Prostate gland (tissue), 2 donors: ENCODE data around the gene CFAP210. TPM values are rescaled to one million over a fixed set of nuclear protein-coding genes. Genes with fewer than 3 reads are reported as not detected.
"Not testable (repeated sequence)": the region's sequence is repeated elsewhere in the genome, so short reads cannot be mapped to it uniquely, and the experiment has no call there.

Experiments
- DNase-seq: peaks from one replicate; pipeline ENCODE4 v3.0.0-alpha.2; 2019; ENCODE audit warnings: low spot score
- H3K27ac ChIP-seq, 2 donors: fragments of 200-600 bp; sonication (generic); 2 replicates each; pipeline ENCODE4 v1.5.1; 2017 to 2019
- H3K27me3 ChIP-seq: fragments of 200-600 bp; sonication (generic); replicated peaks from 2 replicates; pipeline ENCODE4 v1.5.1; 2019; ENCODE audit not compliant: insufficient read depth
- H3K36me3 ChIP-seq, 2 donors: fragments of 200-600 bp; sonication (generic); 1 replicate in 1 of 2; 2 replicates in 1 of 2; pipeline versions ENCODE4 v1.5.1 to v1.8.1; 2017 to 2019
- H3K4me1 ChIP-seq: fragments of 200-600 bp; sonication (generic); replicated peaks from 2 replicates; pipeline ENCODE4 v1.5.1; 2019
- H3K4me3 ChIP-seq, 2 donors: fragments of 200-600 bp; sonication (generic); 2 replicates each; pipeline ENCODE4 v1.5.1; 2017 to 2019
- H3K9me3 ChIP-seq: fragments of 200-600 bp; sonication (generic); 2 replicates; pipeline ENCODE4 v1.5.1; 2017
- POLR2A ChIP-seq: fragments of 450-650 bp; IDR thresholded peaks from one replicate; pipeline ENCODE4 v1.6.1; 2016; ENCODE audit warnings: antibody characterized with exemption, mild to moderate bottlenecking
- POLR2AphosphoS5 ChIP-seq: sonication (generic); formaldehyde crosslinking; IDR thresholded peaks from one replicate; pipeline ENCODE4 v1.6.1; 2017; ENCODE audit warnings: antibody characterized with exemption
- WGBS: methylation state at CpG from one replicate; pipeline ENCODE4 v1.1.5; 2018; 5-methylcytosine and 5-hydroxymethylcytosine counted together
- intact Hi-C: fragments of 100-400 bp; cut with DNase I; formaldehyde crosslinking; loops from one replicate; pipeline ENCODE4 v1.14.2; 2022
- total RNA-seq, 2 donors: library from RNA; depleted of rRNA; stranded (reverse); fragments of >200 nt; gene quantifications; one replicate each; pipeline ENCODE4 v1.1.0, GENCODE V29; 2016
- TF ChIP-seq, protein P1 (sequence below), 4 experiments: fragments of 200-600 bp in 2 of 4; fragments of 450-650 bp in 2 of 4; sonication (generic) in 2 of 4; IDR thresholded peaks; 1 replicate in 3 of 4; 2 replicates in 1 of 4; pipeline ENCODE4 v1.5.1; 2016 to 2019; ENCODE audit warnings: antibody characterized with exemption in 4 of 4, mild to moderate bottlenecking in 2 of 4, moderate library complexity in 2 of 4

Gene CFAP210
- total RNA-seq, 2 donors from 2014 or later = 0.27 to 1.0 TPM

DNA sequence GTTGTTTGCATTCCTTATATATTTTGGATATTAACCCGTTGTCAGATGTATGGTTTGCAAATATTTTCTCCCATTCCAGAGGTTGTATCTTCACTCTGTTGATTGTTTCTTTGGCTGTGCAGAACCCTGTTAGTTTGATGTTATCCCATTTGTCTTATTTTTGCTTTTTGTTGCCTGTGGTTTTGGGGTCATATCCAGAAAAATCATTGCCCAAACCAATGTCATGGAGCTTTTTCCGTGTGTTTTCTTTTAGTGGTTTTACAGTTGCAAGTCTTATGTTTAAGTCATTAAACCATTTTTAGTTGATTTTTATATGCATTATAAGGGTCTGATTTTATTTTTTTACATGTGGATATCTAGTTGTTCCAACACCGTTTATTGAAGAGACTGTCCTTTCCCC is 74.3 kb downstream of the CFAP210 start:
- TF ChIP-seq POLR2A (no peak), POLR2AphosphoS5 (no peak)
- TF ChIP-seq, protein P1, sequence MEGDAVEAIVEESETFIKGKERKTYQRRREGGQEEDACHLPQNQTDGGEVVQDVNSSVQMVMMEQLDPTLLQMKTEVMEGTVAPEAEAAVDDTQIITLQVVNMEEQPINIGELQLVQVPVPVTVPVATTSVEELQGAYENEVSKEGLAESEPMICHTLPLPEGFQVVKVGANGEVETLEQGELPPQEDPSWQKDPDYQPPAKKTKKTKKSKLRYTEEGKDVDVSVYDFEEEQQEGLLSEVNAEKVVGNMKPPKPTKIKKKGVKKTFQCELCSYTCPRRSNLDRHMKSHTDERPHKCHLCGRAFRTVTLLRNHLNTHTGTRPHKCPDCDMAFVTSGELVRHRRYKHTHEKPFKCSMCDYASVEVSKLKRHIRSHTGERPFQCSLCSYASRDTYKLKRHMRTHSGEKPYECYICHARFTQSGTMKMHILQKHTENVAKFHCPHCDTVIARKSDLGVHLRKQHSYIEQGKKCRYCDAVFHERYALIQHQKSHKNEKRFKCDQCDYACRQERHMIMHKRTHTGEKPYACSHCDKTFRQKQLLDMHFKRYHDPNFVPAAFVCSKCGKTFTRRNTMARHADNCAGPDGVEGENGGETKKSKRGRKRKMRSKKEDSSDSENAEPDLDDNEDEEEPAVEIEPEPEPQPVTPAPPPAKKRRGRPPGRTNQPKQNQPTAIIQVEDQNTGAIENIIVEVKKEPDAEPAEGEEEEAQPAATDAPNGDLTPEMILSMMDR (IDR thresholded peaks at IDR 0.05) = no peak
- Histone ChIP-seq H3K9me3 (no peaks in the 10 kb centered on the region), H3K4me1 (no peaks in the 10 kb centered on the region), H3K27ac (no peak overlapping the region), H3K27me3 (no peaks in the 10 kb centered on the region), H3K4me3 (no peak overlapping the region), H3K36me3 (peaks cover 0 to 8% of the 10 kb centered on the region in 2 donors)
- 60% methylated on average over 3 of the region's 3 CpGs for WGBS
- intact Hi-C loops = no loop called here
- no peak for DNase-seq

GRCh38 chr2:169615982-169616381 is 78.2 kb downstream of the CFAP210 start:
- H3K9me3 ChIP-seq, H3K4me1 ChIP-seq, H3K4me3 ChIP-seq, H3K27ac ChIP-seq, H3K36me3 ChIP-seq, H3K27me3 ChIP-seq, DNase-seq, intact Hi-C loops: not testable (repeated sequence)
- WGBS = 96% methylated on average over 1 of the region's 1 CpG

DNA sequence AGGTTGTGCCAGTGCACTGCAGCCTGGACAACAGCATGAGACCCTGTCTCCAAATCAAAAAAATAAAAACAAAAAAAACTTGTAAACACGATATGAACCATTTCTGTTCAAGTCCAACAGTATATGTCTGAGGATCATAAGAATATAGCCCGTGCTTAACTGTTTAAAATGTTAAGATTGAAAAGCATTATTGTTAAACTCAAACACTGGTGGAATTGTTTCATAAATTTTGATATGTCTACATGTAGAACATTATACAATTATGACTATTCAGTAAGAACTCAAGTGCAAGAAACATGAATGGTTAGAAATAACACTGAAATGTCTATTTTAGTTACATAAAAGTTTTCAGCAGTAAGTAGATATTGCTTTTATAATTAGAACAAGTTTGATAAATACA is 80.3 kb downstream of the CFAP210 start:
- Histone ChIP-seq H3K27ac (no peak overlapping the region), H3K27me3 (no peaks in the 10 kb centered on the region), H3K4me3 (no peak overlapping the region), H3K4me1 (no peaks in the 10 kb centered on the region), H3K36me3 (peaks cover 0 to 15% of the 10 kb centered on the region in 2 donors), H3K9me3 (no peaks in the 10 kb centered on the region)
- TF ChIP-seq POLR2AphosphoS5 = no peak
- TF ChIP-seq, protein P1 (IDR thresholded peaks at IDR 0.05) = no peak
- no peak for TF ChIP-seq POLR2A
- no peak for DNase-seq
- WGBS = 85% methylated on average over 2 of the region's 2 CpGs
- intact Hi-C loops = no loop called here

DNA sequence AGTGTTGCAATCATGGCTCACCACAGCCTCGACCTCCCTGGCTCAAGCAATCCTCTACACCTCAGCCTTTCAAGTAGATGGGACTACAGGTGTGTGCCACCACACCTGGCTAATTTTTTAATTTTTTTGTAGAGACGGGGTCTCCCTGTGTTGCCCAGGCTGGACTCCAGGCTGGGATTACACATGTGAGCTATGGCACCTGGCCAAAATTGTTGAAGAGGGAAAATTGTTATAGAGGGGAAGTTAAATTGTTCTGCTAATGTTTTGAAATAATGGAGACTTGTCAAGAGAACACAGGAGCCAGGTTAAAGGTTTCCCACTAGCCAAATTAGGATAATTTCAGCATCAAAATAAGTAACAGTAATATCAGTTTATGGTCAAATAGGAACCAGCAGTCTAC is 84.9 kb downstream of the CFAP210 start:
- no peaks in the 10 kb centered on the region for H3K27me3 ChIP-seq
- 96% methylated on average over 2 of the region's 2 CpGs for WGBS
- intact Hi-C loops = no loop called here
- no peak overlapping the region for H3K27ac ChIP-seq
- TF ChIP-seq POLR2AphosphoS5 = no peak
- TF ChIP-seq, protein P1 (IDR thresholded peaks at IDR 0.05) = no peak
- TF ChIP-seq POLR2A = no peak
- H3K9me3 ChIP-seq = no peaks in the 10 kb centered on the region
- no peak overlapping the region for H3K4me3 ChIP-seq
- H3K36me3 ChIP-seq = peaks cover 0 to 10% of the 10 kb centered on the region in 2 donors
- DNase-seq = no peak
- no peaks in the 10 kb centered on the region for H3K4me1 ChIP-seq

DNA sequence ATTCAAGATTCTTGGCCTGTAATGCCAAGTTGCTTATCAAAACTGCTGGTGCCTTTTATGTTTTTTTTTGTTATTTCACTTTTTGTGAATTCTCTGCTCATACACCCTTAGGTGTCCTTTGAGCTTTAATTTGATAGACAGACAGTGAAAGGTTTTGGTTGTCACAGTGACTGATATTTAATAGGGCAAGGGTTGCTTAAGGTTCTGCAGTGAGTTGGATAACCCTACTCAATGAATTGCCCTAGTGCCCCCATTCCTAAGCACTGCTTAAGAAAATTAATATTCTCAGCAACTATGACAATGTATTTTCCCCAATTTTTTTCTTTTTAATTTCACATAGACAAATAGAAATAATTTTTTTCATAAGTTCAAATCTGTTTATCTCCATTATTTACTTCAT is 94.6 kb downstream of the CFAP210 start:
- TF ChIP-seq POLR2AphosphoS5 = no peak
- no peak for TF ChIP-seq POLR2A
- TF ChIP-seq, protein P1 (IDR thresholded peaks at IDR 0.05) = no peak

More for the DNA sequence above, 94.6 kb downstream of the CFAP210 start:
- no peaks in the 10 kb centered on the region for H3K4me1 ChIP-seq
- intact Hi-C loops = no loop called here
- H3K27ac ChIP-seq = no peak overlapping the region
- no peaks in the 10 kb centered on the region for H3K27me3 ChIP-seq
- no peaks in the 10 kb centered on the region for H3K9me3 ChIP-seq
- H3K36me3 ChIP-seq = no peaks in the 10 kb centered on the region
- DNase-seq = no peak
- no peak overlapping the region for H3K4me3 ChIP-seq
